Ovary (tissue), 9 donors: Measurements from ENCODE around the gene CLMN. TPM values are rescaled to one million over a fixed set of nuclear protein-coding genes. Genes with fewer than 3 reads are reported as not detected.

Experiments
- DNase-seq, 5 donors: peaks; one replicate each; pipeline ENCODE4 v3.0.0-alpha.2; 2019 to 2020
- H3K27ac ChIP-seq, 2 donors: fragments of 200-600 bp; one replicate each; pipeline versions ENCODE4 v1.5.1 to v1.8.0; 2019 to 2022
- H3K27me3 ChIP-seq: fragments of 200-600 bp; one replicate; pipeline ENCODE4 v1.8.0; 2022
- H3K36me3 ChIP-seq: fragments of 200-600 bp; sonication (generic); one replicate; pipeline ENCODE4 v1.5.1; 2019
- H3K4me1 ChIP-seq: one replicate; pipeline ENCODE4 v1.8.1; 2013; ENCODE audit warnings: mild to moderate bottlenecking, moderate library complexity; ENCODE audit not compliant: insufficient read depth
- H3K4me3 ChIP-seq: fragments of 200-600 bp; sonication (generic); one replicate; pipeline ENCODE4 v1.5.1; 2017
- H3K9me3 ChIP-seq, 2 donors: fragments of 200-600 bp in 1 of 2; sonication (generic) in 1 of 2; one replicate each; pipeline versions ENCODE4 v1.5.1 to v1.8.1; 2013 to 2019; ENCODE audit warnings: mild to moderate bottlenecking in 1 of 2, moderate library complexity in 1 of 2
- CTCF ChIP-seq, 3 donors: fragments of 450-650 bp in 2 of 3; fragments of 200-600 bp in 1 of 3; IDR thresholded peaks; one replicate each; pipeline versions ENCODE4 v1.5.1 to v1.8.0; 2016 to 2022; ENCODE audit warnings: antibody characterized with exemption in 3 of 3, mild to moderate bottlenecking in 1 of 3
- EP300 ChIP-seq: sonication (generic); formaldehyde crosslinking; IDR thresholded peaks from one replicate; pipeline ENCODE4 v1.6.1; 2017; ENCODE audit warnings: antibody characterized with exemption
- POLR2A ChIP-seq: fragments of 450-650 bp; IDR thresholded peaks from one replicate; pipeline ENCODE4 v1.6.1; 2017; ENCODE audit warnings: antibody characterized with exemption, mild to moderate bottlenecking, moderate library complexity
- WGBS, 3 donors: extraction: QIAGEN DNeasy Blood & Tissue Kit in 1 of 3; methylation state at CpG; one replicate each; pipeline versions ENCODE4 v1.1.5 to v1.1.7; 2013 to 2017; 5-methylcytosine and 5-hydroxymethylcytosine counted together
- intact Hi-C, 4 donors: fragments of 100-400 bp; cut with DNase I; formaldehyde crosslinking; loops; one replicate each; pipeline versions ENCODE4 v1.11.0 to v1.15.1; 2022 to 2023
- polyA plus RNA-seq, 2 donors: library from polyadenylated mRNA; stranded (reverse); fragments of 200-250 nt in 1 of 2; fragments of 350-450 nt in 1 of 2; fragmentation: Illumina TruSeq in 1 of 2; extraction: RNeasy Lipid Tissue Mini Kit (QIAGEN cat#74804) in 1 of 2; gene quantifications; one replicate each; pipeline ENCODE4 v1.2.3, GENCODE V29; 2013 to 2014
- total RNA-seq, 7 donors: library from RNA; depleted of rRNA in 2 of 7; stranded (reverse); fragments of >200 nt in 2 of 7; fragmentation: NEBNext Ultra II Directional in 3 of 7; extraction: Animal tissue kit (Norgen Biotek cat#: 25700) in 3 of 7; gene quantifications; one replicate each; pipeline versions ENCODE4 v1.1.0 to v1.2.4, GENCODE V29; 2016 to 2023
- donor health status: DM: no; HTN: no; CAD: no; lungs with moderate emphysema.
- donor health status: DM: no; HTN: no; CAD: no.
- donor health status: Bipolar disorder and iron deficiency.
- donor health status: DM: yes; HTN: yes; CAD: no.
- donor health status: DM: no; HTN: no; CAD: no.
- donor health status: DM: yes; HTN: yes; CAD: no.

CLMN gene
- total and polyA plus RNA-seq, 9 donors = 2.2 to 11.7 (median 6.5) TPM

- Histone ChIP-seq H3K36me3 (no peaks in the 10 kb centered on the region), H3K4me3 (no peak overlapping the region), H3K27me3 (no peaks in the 10 kb centered on the region), H3K27ac (no peak overlapping the region), H3K4me1 (no peaks in the 10 kb centered on the region), H3K9me3 (no peaks in the 10 kb centered on the region)
- 73 to 77% (median 74%) methylated on average over 10 of the region's 10 CpGs for WGBS, 3 donors
- no peak for TF ChIP-seq CTCF (IDR thresholded peaks at IDR 0.05)
- no peak for TF ChIP-seq POLR2A
- intact Hi-C loops = no loop called here
- DNase-seq = no peak
Measured at GRCh38 chr14:95302667-95303506, 16.8 kb downstream of the CLMN start.

- H3K9me3 ChIP-seq = no peaks in the 10 kb centered on the region
- WGBS, 3 donors = 90 to 96% (median 95%) methylated on average over 6 of the region's 6 CpGs
- no peak overlapping the region for H3K4me3 ChIP-seq
- DNase-seq = no peak
- H3K36me3 ChIP-seq = no peaks in the 10 kb centered on the region
- no peaks in the 10 kb centered on the region for H3K4me1 ChIP-seq
- H3K27me3 ChIP-seq = no peaks in the 10 kb centered on the region
- no peak overlapping the region for H3K27ac ChIP-seq
- TF ChIP-seq CTCF (IDR thresholded peaks at IDR 0.05) (no peak), POLR2A (no peak), EP300 (no peak)
- intact Hi-C loops = no loop called here
Measured at GRCh38 chr14:95301527-95302187, 18.1 kb downstream of the CLMN start.

GRCh38 chr14:95300697-95301526 is 18.8 kb downstream of the CLMN start:
- Histone ChIP-seq H3K4me1 (no peaks in the 10 kb centered on the region), H3K9me3 (no peaks in the 10 kb centered on the region), H3K36me3 (no peaks in the 10 kb centered on the region), H3K4me3 (no peak overlapping the region), H3K27me3 (no peaks in the 10 kb centered on the region), H3K27ac (no peak overlapping the region)
- 84 to 88% (median 87%) methylated on average over 8 of the region's 8 CpGs for WGBS, 3 donors
- TF ChIP-seq CTCF (IDR thresholded peaks at IDR 0.05) (no peak), EP300 (no peak), POLR2A (no peak)
- intact Hi-C loops = no loop called here
- no peak for DNase-seq

- TF ChIP-seq POLR2A (no peak), EP300 (no peak), CTCF (IDR thresholded peaks at IDR 0.05) (no peak)
- Histone ChIP-seq H3K4me1 (no peaks in the 10 kb centered on the region), H3K27ac (no peak overlapping the region), H3K27me3 (no peaks in the 10 kb centered on the region), H3K36me3 (no peaks in the 10 kb centered on the region), H3K4me3 (no peak overlapping the region), H3K9me3 (no peaks in the 10 kb centered on the region)
- 83 to 91% (median 85%) methylated on average over 12 of the region's 12 CpGs for WGBS, 3 donors
- no peak for DNase-seq
- intact Hi-C loops = no loop called here
Measured at GRCh38 chr14:95300002-95300696, 19.6 kb downstream of the CLMN start.
